CD4-positive, alpha-beta T cell (primary cell): ENCODE measurements around the gene ARL5A. TPM values are rescaled to one million over a fixed set of nuclear protein-coding genes. Genes with fewer than 3 reads are reported as not detected.

Experiments
- ATAC-seq: fragments of 200-7000 bp; cut with Tn5 transposase; one replicate; pipeline ENCODE4 v1.10.0; 2022; ENCODE audit warnings: mild to moderate bottlenecking; ENCODE audit not compliant: poor library complexity
- CTCF ChIA-PET: fragments of 350-600 bp; sonication (Branson Sonifier 250); formaldehyde crosslinking; loops from one replicate; lab custom pipeline; 2021; ENCODE audit warnings: antibody characterized with exemption, inconsistent platforms; lab: Charles Lee
- POLR2A ChIA-PET: fragments of 350-600 bp; sonication (Branson Sonifier 250); formaldehyde crosslinking; loops from one replicate; lab custom pipeline; 2021; ENCODE audit warnings: antibody characterized with exemption, inconsistent platforms; lab: Charles Lee
- DNase-seq, 14 experiments: peaks; one replicate each; pipeline ENCODE4 v3.0.0-alpha.2; 2013 to 2020; ENCODE audit warnings: mixed read lengths in 2 of 14
- H3K27ac ChIP-seq, 2 donors: one replicate each; pipeline versions ENCODE4 v1.5.1 to v1.7.0; 2013; ENCODE audit warnings: low read length in 2 of 2, low read depth in 1 of 2, mild to moderate bottlenecking in 1 of 2
- H3K27me3 ChIP-seq, 2 experiments: 1 replicate in 1 of 2; 2 replicates in 1 of 2; pipeline versions ENCODE4 v1.6.1 to v1.7.0; 2013; ENCODE audit warnings: low read length in 2 of 2, control low read depth in 1 of 2, mild to moderate bottlenecking in 1 of 2, moderate library complexity in 1 of 2; ENCODE audit not compliant: insufficient read depth in 2 of 2, control insufficient read depth in 1 of 2
- H3K36me3 ChIP-seq: one replicate; pipeline ENCODE4 v1.6.1; 2013; ENCODE audit warnings: low read length, control low read depth; ENCODE audit not compliant: insufficient read depth
- H3K4me1 ChIP-seq: one replicate; pipeline ENCODE4 v1.6.1; 2013; ENCODE audit warnings: low read length, control low read depth; ENCODE audit not compliant: insufficient read depth
- H3K4me3 ChIP-seq: one replicate; pipeline ENCODE4 v1.5.1; 2013; ENCODE audit warnings: mild to moderate bottlenecking, low read length, moderate library complexity
- H3K9me3 ChIP-seq, 2 experiments: 1 replicate in 1 of 2; 2 replicates in 1 of 2; pipeline versions ENCODE4 v1.6.1 to v1.7.0; 2013; ENCODE audit warnings: low read length in 2 of 2, mild to moderate bottlenecking in 2 of 2, control low read depth in 1 of 2, moderate library complexity in 1 of 2; ENCODE audit not compliant: control insufficient read depth in 1 of 2, insufficient read depth in 1 of 2
- H3K27ac Mint-ChIP-seq: one replicate; pipeline ENCODE4 v1.8.0; 2020; ENCODE audit warnings: mixed read lengths
- H3K27me3 Mint-ChIP-seq: one replicate; pipeline ENCODE4 v1.8.0; 2021; ENCODE audit warnings: mixed read lengths
- H3K36me3 Mint-ChIP-seq: one replicate; pipeline ENCODE4 v1.8.0; 2021; ENCODE audit warnings: low read depth, mixed read lengths
- H3K4me1 Mint-ChIP-seq: one replicate; pipeline ENCODE4 v1.8.0; 2021; ENCODE audit warnings: low read depth, mixed read lengths
- H3K4me3 Mint-ChIP-seq: one replicate; pipeline ENCODE4 v1.8.0; 2020; ENCODE audit warnings: mild to moderate bottlenecking, mixed read lengths
- H3K9me3 Mint-ChIP-seq: one replicate; pipeline ENCODE4 v1.8.0; 2020; ENCODE audit warnings: mixed read lengths
- intact Hi-C, 2 experiments: fragments of 100-400 bp; cut with DNase I in 1 of 2; cut with micrococcal nuclease in 1 of 2; formaldehyde crosslinking; loops; one replicate each; pipeline versions ENCODE4 v1.15.1 to v1.9.0; 2023 to 2025; cut with DNase I, micrococcal nuclease
- total RNA-seq, 174 experiments: library from RNA in 2 of 174; stranded (reverse) in 2 of 174; gene quantifications; one replicate each; pipeline ENCODE4 v1.2.3 and lab custom pipeline; 2021 to 2026
- TF ChIP-seq, protein P1 (sequence below): fragments of 200-600 bp; IDR thresholded peaks from one replicate; pipeline ENCODE4 v1.8.0; 2022; ENCODE audit warnings: antibody characterized with exemption, mild to moderate bottlenecking

Gene ARL5A
- total RNA-seq, 2 experiments from 2014 or later: 16.9 to 20.5 TPM

- H3K27ac Mint-ChIP-seq: no peak overlapping the region
- ChIA-PET CTCF (interaction anchor here (0.6 kb wide), 1 partner anchor 13 kb away, joined by 3 read pairs; no protein-coding TSS in a partner anchor), POLR2A (no interaction called here)
- H3K36me3 Mint-ChIP-seq: peaks cover 52% of the 10 kb centered on the region
- intact Hi-C loops: no loop called here
- DNase-seq (no peak), ATAC-seq (no peak)
- H3K4me3 ChIP-seq: no peak overlapping the region
- TF ChIP-seq, protein P1, sequence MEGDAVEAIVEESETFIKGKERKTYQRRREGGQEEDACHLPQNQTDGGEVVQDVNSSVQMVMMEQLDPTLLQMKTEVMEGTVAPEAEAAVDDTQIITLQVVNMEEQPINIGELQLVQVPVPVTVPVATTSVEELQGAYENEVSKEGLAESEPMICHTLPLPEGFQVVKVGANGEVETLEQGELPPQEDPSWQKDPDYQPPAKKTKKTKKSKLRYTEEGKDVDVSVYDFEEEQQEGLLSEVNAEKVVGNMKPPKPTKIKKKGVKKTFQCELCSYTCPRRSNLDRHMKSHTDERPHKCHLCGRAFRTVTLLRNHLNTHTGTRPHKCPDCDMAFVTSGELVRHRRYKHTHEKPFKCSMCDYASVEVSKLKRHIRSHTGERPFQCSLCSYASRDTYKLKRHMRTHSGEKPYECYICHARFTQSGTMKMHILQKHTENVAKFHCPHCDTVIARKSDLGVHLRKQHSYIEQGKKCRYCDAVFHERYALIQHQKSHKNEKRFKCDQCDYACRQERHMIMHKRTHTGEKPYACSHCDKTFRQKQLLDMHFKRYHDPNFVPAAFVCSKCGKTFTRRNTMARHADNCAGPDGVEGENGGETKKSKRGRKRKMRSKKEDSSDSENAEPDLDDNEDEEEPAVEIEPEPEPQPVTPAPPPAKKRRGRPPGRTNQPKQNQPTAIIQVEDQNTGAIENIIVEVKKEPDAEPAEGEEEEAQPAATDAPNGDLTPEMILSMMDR: no peak
- no peaks in the 10 kb centered on the region for H3K27me3 ChIP-seq
- H3K36me3 ChIP-seq: peaks cover 3% of the 10 kb centered on the region
- H3K9me3 Mint-ChIP-seq: no peaks in the 10 kb centered on the region
- no peak overlapping the region for H3K27ac ChIP-seq
- H3K4me1 ChIP-seq: no peaks in the 10 kb centered on the region
- H3K27me3 Mint-ChIP-seq: no peaks in the 10 kb centered on the region
- no peaks in the 10 kb centered on the region for H3K4me1 Mint-ChIP-seq
- no peaks in the 10 kb centered on the region for H3K9me3 ChIP-seq
- no peak overlapping the region for H3K4me3 Mint-ChIP-seq
These were observed 41.7 kb downstream of the ARL5A start for GRCh38 chr2:151786483-151786882.

DNA sequence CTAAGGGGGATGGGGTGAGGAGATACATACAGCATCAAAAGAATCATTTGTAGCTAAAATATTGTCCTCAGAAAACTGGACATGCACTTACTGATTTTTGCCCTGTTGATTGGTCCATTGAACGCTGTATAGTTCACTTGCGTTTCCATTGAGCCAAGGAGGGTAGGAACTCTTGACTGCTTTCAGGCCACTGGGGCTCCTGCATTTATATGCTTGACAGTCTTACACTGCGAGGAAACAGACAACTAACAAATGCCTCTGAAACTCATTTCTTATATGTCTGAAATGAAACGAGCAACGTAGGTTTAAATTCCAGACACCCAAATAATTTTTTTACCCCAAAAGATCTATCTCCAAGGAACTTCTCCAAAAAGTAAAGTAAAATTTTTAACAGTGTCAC lies 42.1 kb downstream of the ARL5A start:
- H3K9me3 Mint-ChIP-seq: no peaks in the 10 kb centered on the region
- Histone ChIP-seq H3K36me3 (peaks cover 3% of the 10 kb centered on the region), H3K27ac (no peak overlapping the region), H3K27me3 (no peaks in the 10 kb centered on the region), H3K4me1 (no peaks in the 10 kb centered on the region), H3K9me3 (no peaks in the 10 kb centered on the region), H3K4me3 (no peak overlapping the region)
- no peak overlapping the region for H3K27ac Mint-ChIP-seq
- ChIA-PET CTCF (no interaction called here), POLR2A (no interaction called here)
- peaks cover 52% of the 10 kb centered on the region for H3K36me3 Mint-ChIP-seq
- no peak for DNase-seq
- ATAC-seq: no peak
- H3K4me3 Mint-ChIP-seq: no peak overlapping the region
- TF ChIP-seq, protein P1: no peak
- intact Hi-C loops: no loop called here
- no peaks in the 10 kb centered on the region for H3K4me1 Mint-ChIP-seq
- no peaks in the 10 kb centered on the region for H3K27me3 Mint-ChIP-seq

- Mint-ChIP-seq H3K36me3 (peaks cover 67% of the 10 kb centered on the region), H3K4me3 (no peak overlapping the region), H3K9me3 (peaks cover 2% of the 10 kb centered on the region), H3K27ac (no peak overlapping the region), H3K4me1 (no peaks in the 10 kb centered on the region), H3K27me3 (no peaks in the 10 kb centered on the region)
- H3K4me1 ChIP-seq: no peaks in the 10 kb centered on the region
- DNase-seq (no peak), ATAC-seq (no peak)
- intact Hi-C loops: no loop called here
- no peaks in the 10 kb centered on the region for H3K9me3 ChIP-seq
- TF ChIP-seq, protein P1: no peak
- H3K36me3 ChIP-seq: peaks cover 3% of the 10 kb centered on the region
- H3K4me3 ChIP-seq: no peak overlapping the region
- H3K27me3 ChIP-seq: no peaks in the 10 kb centered on the region
- ChIA-PET CTCF (interaction anchor here (0.7 kb wide), 1 partner anchor 28 kb away, joined by 3 read pairs; no protein-coding TSS in a partner anchor), POLR2A (no interaction called here)
- H3K27ac ChIP-seq: no peak overlapping the region
These were observed 45.1 kb downstream of the ARL5A start for GRCh38 chr2:151783133-151783520.
